Pancreas (tissue), 10 donors: ENCODE measurements around the gene ZNF662. TPM values are rescaled to one million over a fixed set of nuclear protein-coding genes. Genes with fewer than 3 reads are reported as not detected.

Source experiments
- ATAC-seq, 4 donors: fragments of 200-7000 bp; cut with Tn5 transposase; one replicate each; pipeline versions ENCODE4 v1.8.0 to v1.9.1; 2020; ENCODE audit warnings: mild to moderate bottlenecking in 4 of 4, moderate library complexity in 4 of 4
- DNase-seq, 6 donors: peaks; one replicate each; pipeline ENCODE4 v3.0.0-alpha.2; 2020
- FAIRE-seq: peaks from 2 replicates; lab custom pipeline; 2012; peaks lifted over from hg19 to GRCh38; lab: Jason Lieb, UNC
- H3K27ac ChIP-seq, 4 donors: fragments of 200-600 bp; sonication (generic); 1 replicate in 3 of 4; 2 replicates in 1 of 4; pipeline versions ENCODE4 v1.5.0 to v1.8.0; 2020
- H3K27me3 ChIP-seq, 4 donors: fragments of 200-600 bp; one replicate each; pipeline ENCODE4 v1.8.0; 2021
- H3K36me3 ChIP-seq, 3 donors: fragments of 200-600 bp; sonication (generic) in 1 of 3; one replicate each; pipeline versions ENCODE4 v1.5.0 to v1.8.0; 2020 to 2021
- H3K4me1 ChIP-seq, 3 donors: fragments of 200-600 bp; one replicate each; pipeline ENCODE4 v1.8.0; 2021
- H3K4me3 ChIP-seq, 4 donors: fragments of 200-600 bp; sonication (generic) in 2 of 4; one replicate each; pipeline versions ENCODE4 v1.5.0 to v1.8.0; 2020 to 2021
- H3K9me3 ChIP-seq, 4 donors: fragments of 200-600 bp; one replicate each; pipeline ENCODE4 v1.8.0; 2021
- WGBS, 2 donors: extraction: QIAGEN DNeasy Blood & Tissue Kit; methylation state at CpG; one replicate each; pipeline ENCODE4 v1.1.7; 2013; 5-methylcytosine and 5-hydroxymethylcytosine counted together
- intact Hi-C, 3 donors: fragments of 100-400 bp; cut with DNase I; formaldehyde crosslinking; loops; one replicate each; pipeline versions ENCODE4 v1.11.1 to v1.14.2; 2022
- polyA plus RNA-seq, 2 donors: library from polyadenylated mRNA; stranded (reverse); fragments of 200-250 nt; gene quantifications; one replicate each; pipeline ENCODE4 v1.2.3, GENCODE V29; 2013
- total RNA-seq, 6 donors: library from RNA; stranded (reverse); fragmentation: NEBNext Ultra II Directional in 4 of 6; extraction: Animal tissue kit (Norgen Biotek cat#: 25700) in 4 of 6; gene quantifications; one replicate each; pipeline versions ENCODE4 v1.2.1 to v1.2.4, GENCODE V29; 2021 to 2023
- TF ChIP-seq, protein P1 (sequence below), 4 donors: fragments of 200-600 bp; sonication (generic) in 3 of 4; IDR thresholded peaks; one replicate each; pipeline versions ENCODE4 v1.5.0 to v1.8.0; 2021; ENCODE audit warnings: antibody characterized with exemption in 4 of 4
- donor health status: healthy with polysubstance abuse.
- donor health status: DM: no; HTN: no; CAD: no; lungs with moderate emphysema.
- donor health status: DM: no; HTN: no; CAD: no.
- donor health status: control.
- donor health status: control.
- donor health status: Bipolar disorder and iron deficiency.
- donor health status: DM: yes; HTN: yes; CAD: no.
- donor health status: DM: no; HTN: no; CAD: no.
- donor health status: DM: no; HTN: no; CAD: no.
- donor health status: DM: yes; HTN: yes; CAD: no.

Gene ZNF662
- total and polyA plus RNA-seq, 8 donors, result 5.4 to 10.3 (median 8.4) TPM

DNA sequence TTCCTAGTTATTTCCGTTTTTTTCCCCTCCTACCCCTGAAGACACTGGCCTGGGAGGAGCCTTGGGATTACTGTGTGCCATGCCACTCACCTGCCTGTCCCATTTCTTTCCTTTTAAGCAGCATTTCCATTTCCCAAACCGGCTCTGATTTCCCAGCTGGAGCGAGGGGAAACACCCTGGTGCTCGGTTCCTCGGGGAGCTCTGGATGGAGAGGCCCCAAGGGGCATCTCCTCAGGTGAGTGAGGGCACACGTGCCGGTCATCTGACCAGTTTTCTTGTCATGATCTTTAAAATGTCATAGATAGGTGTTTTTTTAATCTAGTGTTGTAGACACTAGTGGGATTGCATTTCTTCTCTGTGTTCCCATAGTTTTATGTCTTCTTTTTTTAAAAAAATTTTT is 2.7 kb downstream of the ZNF662 start:
- no peaks in the 10 kb centered on the region for H3K27me3 ChIP-seq
- peaks cover 0 to 4% (median 0%) of the 10 kb centered on the region in 3 donors for H3K4me1 ChIP-seq
- H3K27ac ChIP-seq, result no peak overlapping the region
- H3K36me3 ChIP-seq, result peaks cover 0 to 24% (median 10%) of the 10 kb centered on the region in 3 donors
- FAIRE-seq (no peak), DNase-seq (no peak), ATAC-seq (no peak)
- no peak overlapping the region for H3K4me3 ChIP-seq
- TF ChIP-seq, protein P1, sequence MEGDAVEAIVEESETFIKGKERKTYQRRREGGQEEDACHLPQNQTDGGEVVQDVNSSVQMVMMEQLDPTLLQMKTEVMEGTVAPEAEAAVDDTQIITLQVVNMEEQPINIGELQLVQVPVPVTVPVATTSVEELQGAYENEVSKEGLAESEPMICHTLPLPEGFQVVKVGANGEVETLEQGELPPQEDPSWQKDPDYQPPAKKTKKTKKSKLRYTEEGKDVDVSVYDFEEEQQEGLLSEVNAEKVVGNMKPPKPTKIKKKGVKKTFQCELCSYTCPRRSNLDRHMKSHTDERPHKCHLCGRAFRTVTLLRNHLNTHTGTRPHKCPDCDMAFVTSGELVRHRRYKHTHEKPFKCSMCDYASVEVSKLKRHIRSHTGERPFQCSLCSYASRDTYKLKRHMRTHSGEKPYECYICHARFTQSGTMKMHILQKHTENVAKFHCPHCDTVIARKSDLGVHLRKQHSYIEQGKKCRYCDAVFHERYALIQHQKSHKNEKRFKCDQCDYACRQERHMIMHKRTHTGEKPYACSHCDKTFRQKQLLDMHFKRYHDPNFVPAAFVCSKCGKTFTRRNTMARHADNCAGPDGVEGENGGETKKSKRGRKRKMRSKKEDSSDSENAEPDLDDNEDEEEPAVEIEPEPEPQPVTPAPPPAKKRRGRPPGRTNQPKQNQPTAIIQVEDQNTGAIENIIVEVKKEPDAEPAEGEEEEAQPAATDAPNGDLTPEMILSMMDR (IDR thresholded peaks at IDR 0.05), result no peak
- intact Hi-C loops, result no loop called here
- WGBS, 2 donors, result 91 to 95% methylated on average over 7 of the region's 7 CpGs
- H3K9me3 ChIP-seq, result no peaks in the 10 kb centered on the region

- TF ChIP-seq, protein P1 (IDR thresholded peaks at IDR 0.05), result no peak
- FAIRE-seq, result no peak
- Histone ChIP-seq H3K4me1 (no peaks in the 10 kb centered on the region), H3K36me3 (peaks cover 2 to 40% (median 25%) of the 10 kb centered on the region in 3 donors), H3K9me3 (peaks cover 0 to 7% (median 5%) of the 10 kb centered on the region in 4 donors), H3K27me3 (no peaks in the 10 kb centered on the region), H3K27ac (no peak overlapping the region), H3K4me3 (no peak overlapping the region)
- WGBS, 2 donors, result 96 to 97% methylated on average over 2 of the region's 2 CpGs
- DNase-seq, result no peak
- ATAC-seq, result no peak
- intact Hi-C loops, result no loop called here
Observed at GRCh38 chr3:42911551-42911950, 5.6 kb downstream of the ZNF662 start.

DNA sequence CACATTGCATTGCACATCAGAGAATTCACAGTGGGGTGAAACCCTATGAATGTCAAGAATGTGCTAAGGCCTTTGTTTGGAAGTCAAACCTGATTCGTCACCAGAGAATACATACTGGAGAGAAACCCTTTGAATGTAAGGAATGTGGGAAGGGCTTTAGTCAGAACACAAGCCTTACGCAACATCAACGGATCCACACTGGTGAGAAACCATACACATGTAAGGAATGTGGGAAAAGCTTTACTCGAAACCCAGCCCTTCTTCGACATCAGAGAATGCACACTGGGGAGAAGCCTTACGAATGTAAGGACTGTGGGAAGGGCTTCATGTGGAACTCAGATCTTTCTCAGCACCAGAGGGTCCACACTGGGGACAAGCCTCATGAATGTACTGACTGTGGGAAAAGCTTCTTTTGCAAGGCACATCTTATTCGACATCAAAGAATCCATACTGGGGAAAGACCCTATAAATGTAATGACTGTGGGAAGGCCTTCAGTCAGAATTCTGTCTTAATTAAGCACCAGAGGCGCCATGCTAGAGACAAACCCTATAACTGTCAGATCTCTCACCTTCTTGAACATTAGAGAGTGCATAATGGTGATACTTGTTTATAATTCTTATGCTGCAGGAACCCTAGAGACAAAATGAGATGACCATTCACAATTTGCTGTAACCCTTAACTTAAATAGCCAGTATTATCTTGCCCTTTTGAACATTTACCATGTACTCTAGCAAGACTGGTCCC is 9.0 kb downstream of the ZNF662 start:
- TF ChIP-seq, protein P1 (IDR thresholded peaks at IDR 0.05), result no peak
- H3K4me3 ChIP-seq, result no peak overlapping the region
- peaks cover 2 to 40% (median 25%) of the 10 kb centered on the region in 3 donors for H3K36me3 ChIP-seq
- H3K9me3 ChIP-seq, result peaks cover 0 to 10% (median 5%) of the 10 kb centered on the region in 4 donors
- H3K27ac ChIP-seq, result no peak overlapping the region
- H3K4me1 ChIP-seq, result no peaks in the 10 kb centered on the region
- DNase-seq, result no peak
- ATAC-seq, result no peak
- intact Hi-C loops, result no loop called here
- H3K27me3 ChIP-seq, result no peaks in the 10 kb centered on the region
- WGBS, 2 donors, result 98% methylated on average over 8 of the region's 8 CpGs
- no peak for FAIRE-seq

DNA sequence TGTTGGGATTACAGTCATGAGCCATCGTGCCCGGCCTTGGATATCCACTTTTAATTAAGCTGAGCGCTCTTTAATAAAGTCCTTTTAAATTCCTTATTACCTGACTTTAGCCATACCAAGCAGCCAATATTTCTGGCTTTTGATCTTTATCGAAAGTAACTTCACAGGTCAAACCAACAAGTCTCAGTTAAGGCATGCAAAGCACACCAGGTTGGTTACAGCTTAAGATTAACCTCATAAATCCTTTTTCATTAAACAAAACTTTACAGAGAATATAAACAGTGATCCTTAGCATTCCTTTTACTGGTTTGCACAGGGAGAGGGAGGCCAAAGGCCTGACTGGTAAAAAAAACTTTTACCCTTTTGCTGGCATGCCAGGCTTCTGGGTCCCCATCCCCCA is 17.7 kb downstream of the ZNF662 start:
- FAIRE-seq (no peak), DNase-seq (no peak), ATAC-seq (no peak)
- H3K4me1 ChIP-seq, result no peaks in the 10 kb centered on the region
- TF ChIP-seq, protein P1 (IDR thresholded peaks at IDR 0.05), result no peak
- intact Hi-C loops, result no loop called here
- no peak overlapping the region for H3K4me3 ChIP-seq
- no peaks in the 10 kb centered on the region for H3K36me3 ChIP-seq
- no peaks in the 10 kb centered on the region for H3K9me3 ChIP-seq
- H3K27me3 ChIP-seq, result no peaks in the 10 kb centered on the region
- WGBS, 2 donors, result 94 to 97% methylated on average over 4 of the region's 4 CpGs
- no peak overlapping the region for H3K27ac ChIP-seq

DNA sequence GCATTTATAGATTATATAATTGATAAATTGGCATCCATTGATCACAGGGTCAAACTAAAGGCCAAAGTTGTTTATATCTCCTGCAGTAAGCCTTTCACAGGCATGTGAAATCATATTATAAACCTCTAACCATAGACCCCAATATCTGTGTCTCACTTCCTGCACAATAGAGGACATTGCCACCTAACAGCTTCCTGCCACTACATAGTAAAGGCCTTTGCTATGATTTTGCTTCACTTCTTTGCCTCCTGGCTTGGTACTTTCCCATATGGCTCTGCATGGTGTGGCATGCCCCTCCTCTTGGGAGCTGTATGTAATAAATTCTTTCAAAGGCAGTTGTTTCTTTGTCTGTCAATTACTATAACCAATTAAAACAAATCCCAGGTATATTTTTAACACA is 20.4 kb downstream of the ZNF662 start:
- Histone ChIP-seq H3K4me1 (no peaks in the 10 kb centered on the region), H3K27ac (no peak overlapping the region), H3K4me3 (no peak overlapping the region), H3K9me3 (no peaks in the 10 kb centered on the region), H3K36me3 (no peaks in the 10 kb centered on the region), H3K27me3 (no peaks in the 10 kb centered on the region)
- DNase-seq, result no peak
- intact Hi-C loops, result no loop called here
- TF ChIP-seq, protein P1 (IDR thresholded peaks at IDR 0.05), result no peak
- FAIRE-seq, result no peak
- ATAC-seq, result no peak
